ENCODE results near the gene CDK5RAP1.

DNA sequence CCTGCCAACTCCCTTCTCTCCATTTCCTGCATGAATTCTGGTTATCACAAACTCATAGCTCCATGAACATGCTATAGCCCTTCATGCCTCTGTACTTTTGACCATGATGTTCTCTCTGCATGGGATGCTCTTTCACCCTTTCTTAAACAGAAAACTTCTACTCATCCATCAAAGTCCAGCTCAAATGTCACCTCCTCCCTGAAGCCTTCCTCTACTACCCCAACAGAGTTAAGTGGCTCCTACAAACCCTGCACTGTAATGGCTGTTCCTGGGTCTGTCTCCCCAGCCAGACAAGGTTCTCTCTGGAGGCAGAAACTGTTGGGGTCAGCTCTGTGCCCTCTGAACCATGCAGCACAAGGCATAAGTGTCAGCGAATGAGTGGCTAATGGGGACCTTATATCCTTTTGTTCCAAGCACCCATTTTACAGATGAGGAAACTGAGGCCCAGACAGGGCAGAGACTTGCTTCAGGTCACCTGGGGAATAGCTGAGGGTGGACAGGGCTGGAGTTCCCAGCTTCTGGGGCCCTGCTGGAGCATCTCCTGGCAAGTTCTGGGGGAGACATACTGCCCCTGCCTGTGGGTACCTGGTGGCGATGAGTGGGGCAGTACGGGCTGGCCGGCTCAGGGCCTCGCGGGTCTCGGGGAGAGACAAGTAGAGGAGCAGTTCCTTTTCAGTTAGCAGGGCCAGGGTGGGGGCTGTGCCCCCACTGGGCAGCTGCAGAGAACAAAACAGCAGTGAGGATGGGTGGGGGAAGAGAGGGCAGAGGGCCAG, 10.6 kb upstream of the CDK5RAP1 start:
- TF ChIP-seq, protein P1, sequence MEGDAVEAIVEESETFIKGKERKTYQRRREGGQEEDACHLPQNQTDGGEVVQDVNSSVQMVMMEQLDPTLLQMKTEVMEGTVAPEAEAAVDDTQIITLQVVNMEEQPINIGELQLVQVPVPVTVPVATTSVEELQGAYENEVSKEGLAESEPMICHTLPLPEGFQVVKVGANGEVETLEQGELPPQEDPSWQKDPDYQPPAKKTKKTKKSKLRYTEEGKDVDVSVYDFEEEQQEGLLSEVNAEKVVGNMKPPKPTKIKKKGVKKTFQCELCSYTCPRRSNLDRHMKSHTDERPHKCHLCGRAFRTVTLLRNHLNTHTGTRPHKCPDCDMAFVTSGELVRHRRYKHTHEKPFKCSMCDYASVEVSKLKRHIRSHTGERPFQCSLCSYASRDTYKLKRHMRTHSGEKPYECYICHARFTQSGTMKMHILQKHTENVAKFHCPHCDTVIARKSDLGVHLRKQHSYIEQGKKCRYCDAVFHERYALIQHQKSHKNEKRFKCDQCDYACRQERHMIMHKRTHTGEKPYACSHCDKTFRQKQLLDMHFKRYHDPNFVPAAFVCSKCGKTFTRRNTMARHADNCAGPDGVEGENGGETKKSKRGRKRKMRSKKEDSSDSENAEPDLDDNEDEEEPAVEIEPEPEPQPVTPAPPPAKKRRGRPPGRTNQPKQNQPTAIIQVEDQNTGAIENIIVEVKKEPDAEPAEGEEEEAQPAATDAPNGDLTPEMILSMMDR (IDR thresholded peaks at IDR 0.05; ENCODE audit: low read depth, low read length), result no peak
- TF ChIP-seq POLR2A (IDR thresholded peaks at IDR 0.05; ENCODE audit: extremely low read depth, insufficient read length) (no peak), MYC (IDR thresholded peaks at IDR 0.05; ENCODE audit: low read depth, low read length) (no peak)
